Spleen (tissue), 11 donors: ENCODE results near the gene ZNF785. TPM values are rescaled to one million over a fixed set of nuclear protein-coding genes. Genes with fewer than 3 reads are reported as not detected.

Source experiments
- DNase-seq: peaks from one replicate; pipeline ENCODE4 v3.0.0-alpha.2; 2020
- H3K27ac ChIP-seq, 8 donors: fragments of 200-600 bp; sonication (generic) in 7 of 8; 1 replicate in 4 of 8; 2 replicates in 4 of 8; pipeline versions ENCODE4 v1.5.0 to v1.8.0; 2016 to 2021; ENCODE audit warnings: inconsistent platforms in 4 of 8, mild to moderate bottlenecking in 4 of 8, moderate library complexity in 1 of 8
- H3K27me3 ChIP-seq, 7 donors: fragments of 200-600 bp; sonication (generic) in 6 of 7; replicated peaks in 1 of 7; 1 replicate in 4 of 7; 2 replicates in 3 of 7; pipeline versions ENCODE4 v1.5.0 to v1.8.0; 2016 to 2021; ENCODE audit warnings: inconsistent platforms in 3 of 7, mild to moderate bottlenecking in 1 of 7
- H3K36me3 ChIP-seq, 6 donors: fragments of 200-600 bp; sonication (generic) in 5 of 6; 1 replicate in 4 of 6; 2 replicates in 2 of 6; pipeline versions ENCODE4 v1.5.0 to v1.8.0; 2016 to 2021; ENCODE audit warnings: inconsistent platforms in 2 of 6
- H3K4me1 ChIP-seq, 6 donors: fragments of 200-600 bp; sonication (generic) in 5 of 6; 1 replicate in 3 of 6; 2 replicates in 3 of 6; pipeline versions ENCODE4 v1.5.0 to v1.8.0; 2016 to 2021; ENCODE audit warnings: inconsistent platforms in 3 of 6
- H3K4me3 ChIP-seq, 8 donors: fragments of 200-600 bp; sonication (generic) in 7 of 8; 1 replicate in 4 of 8; 2 replicates in 4 of 8; pipeline versions ENCODE4 v1.5.0 to v1.8.0; 2016 to 2021; ENCODE audit warnings: inconsistent platforms in 4 of 8, mild to moderate bottlenecking in 4 of 8, moderate library complexity in 2 of 8
- H3K9me3 ChIP-seq, 8 donors: fragments of 200-600 bp; sonication (generic) in 7 of 8; 1 replicate in 4 of 8; 2 replicates in 4 of 8; pipeline versions ENCODE4 v1.5.0 to v1.8.0; 2016 to 2021; ENCODE audit warnings: inconsistent platforms in 4 of 8
- CTCF ChIP-seq, 11 experiments: fragments of 200-600 bp in 7 of 11; fragments of 450-650 bp in 4 of 11; sonication (generic) in 4 of 11; IDR thresholded peaks in 8 of 11; conservative IDR thresholded peaks in 3 of 11; 1 replicate in 7 of 11; 2 replicates in 4 of 11; pipeline versions ENCODE4 v1.4.0 to v1.8.0; 2016 to 2021; ENCODE audit warnings: antibody characterized with exemption in 11 of 11, inconsistent platforms in 4 of 11, mild to moderate bottlenecking in 1 of 11
- POLR2A ChIP-seq, 3 donors: fragments of 450-650 bp; IDR thresholded peaks; one replicate each; pipeline ENCODE4 v1.5.1; 2017; ENCODE audit warnings: antibody characterized with exemption in 3 of 3, mild to moderate bottlenecking in 1 of 3
- POLR2AphosphoS5 ChIP-seq, 3 donors: sonication (generic); formaldehyde crosslinking; IDR thresholded peaks; one replicate each; pipeline ENCODE4 v1.5.1; 2017; ENCODE audit warnings: antibody characterized with exemption in 3 of 3
- WGBS, 5 donors: extraction: QIAGEN DNeasy Blood & Tissue Kit in 3 of 5; methylation state at CpG; one replicate each; pipeline versions ENCODE4 v1.1.5 to v1.1.7; 2013 to 2018; 5-methylcytosine and 5-hydroxymethylcytosine counted together
- intact Hi-C: fragments of 100-400 bp; cut with DNase I; formaldehyde crosslinking; loops from one replicate; pipeline ENCODE4 v1.15.0; 2023; ENCODE audit warnings: low total_unique reads
- polyA plus RNA-seq, 3 donors: library from polyadenylated mRNA; stranded (reverse); fragments of 200-250 nt; gene quantifications; one replicate each; pipeline ENCODE4 v1.2.1, GENCODE V29; 2013
- total RNA-seq, 7 donors: library from RNA; depleted of rRNA in 3 of 7; stranded (reverse); fragments of >200 nt in 3 of 7; fragmentation: NEBNext Ultra II Directional in 4 of 7; extraction: Animal tissue kit (Norgen Biotek cat#: 25700) in 4 of 7; gene quantifications; one replicate each; pipeline versions ENCODE4 v1.1.0 to v1.2.1, GENCODE V29; 2016 to 2021
- donor health status: healthy with polysubstance abuse.
- donor health status: DM: no; HTN: no; CAD: no; lungs with moderate emphysema.
- donor health status: DM: no; HTN: no; CAD: no.
- donor health status: Bipolar disorder and iron deficiency.
- donor health status: healthy.
- donor health status: DM: no; HTN: no; CAD: no.
- donor health status: DM: yes; HTN: yes; CAD: no.

ZNF785 gene
- total and polyA plus RNA-seq, 10 donors, result 3.1 to 22.1 (median 17.3) TPM

- no peaks in the 10 kb centered on the region for H3K9me3 ChIP-seq
- H3K4me3 ChIP-seq, result peak within 1 kb of the TSS; percentile 62 to 85 (median 74)
- TF ChIP-seq CTCF (IDR thresholded peaks at IDR 0.05 in 8 of 11, conservative IDR thresholded peaks at IDR 0.05 in 3 of 11), result peak in 3 of 11 experiments; percentile 5 to 21 (median 15)
- peak; percentile 93 to 95 (median 94) for TF ChIP-seq POLR2AphosphoS5 (IDR thresholded peaks at IDR 0.05)
- peak; percentile 20 to 72 (median 45) for TF ChIP-seq POLR2A (IDR thresholded peaks at IDR 0.05)
- peak; percentile 97 for DNase-seq
- H3K36me3 ChIP-seq, result peaks cover 0 to 31% (median 20%) of the 10 kb centered on the region in 6 donors
- H3K27me3 ChIP-seq, result no peaks in the 10 kb centered on the region
- peaks cover 7 to 65% (median 32%) of the 10 kb centered on the region in 6 donors for H3K4me1 ChIP-seq
- H3K27ac ChIP-seq, result peak within 1 kb of the TSS; percentile 86 to 96 (median 96)
- intact Hi-C loops, result no loop called here
- WGBS, 5 donors, result 0 to 1% (median 0%) methylated on average over 15 to 70 of the region's 70 CpGs
These were observed 51.0 kb downstream of the ZNF785 start, which contains the start of gene ZNF747 for GRCh38 chr16:30534368-30535105. TSS of gene ZNF747 (minus strand) at chr16:30534858. CDS start at chr16:30534679, 179 bp downstream.

- Histone ChIP-seq H3K36me3 (peaks cover 0 to 31% (median 20%) of the 10 kb centered on the region in 6 donors), H3K9me3 (no peaks in the 10 kb centered on the region), H3K4me1 (peaks cover 7 to 72% (median 34%) of the 10 kb centered on the region in 6 donors), H3K27ac (peak overlapping the region; percentile 86 to 96 (median 96)), H3K4me3 (peak overlapping the region; percentile 62 to 85 (median 74)), H3K27me3 (no peaks in the 10 kb centered on the region)
- DNase-seq, result peak; percentile 77
- WGBS, 5 donors, result 12 to 26% (median 18%) methylated on average over 19 to 29 of the region's 29 CpGs
- intact Hi-C loops, result no loop called here
- TF ChIP-seq POLR2AphosphoS5 (IDR thresholded peaks at IDR 0.05), result no peak
- no peak for TF ChIP-seq CTCF (IDR thresholded peaks at IDR 0.05 in 8 of 11, conservative IDR thresholded peaks at IDR 0.05 in 3 of 11)
These were observed 51.6 kb downstream of the ZNF785 start for GRCh38 chr16:30533748-30534367.

- intact Hi-C loops, result no loop called here
- Histone ChIP-seq H3K4me3 (peak overlapping the region in 3 of 8 donors; percentile 64 to 85 (median 81)), H3K4me1 (peaks cover 7 to 79% (median 41%) of the 10 kb centered on the region in 6 donors), H3K27ac (peak overlapping the region in 5 of 8 donors; percentile 95 to 96 (median 96)), H3K27me3 (no peaks in the 10 kb centered on the region), H3K36me3 (peaks cover 0 to 31% (median 20%) of the 10 kb centered on the region in 6 donors), H3K9me3 (no peaks in the 10 kb centered on the region)
- TF ChIP-seq CTCF (IDR thresholded peaks at IDR 0.05 in 8 of 11, conservative IDR thresholded peaks at IDR 0.05 in 3 of 11) (no peak), POLR2AphosphoS5 (IDR thresholded peaks at IDR 0.05) (no peak), POLR2A (IDR thresholded peaks at IDR 0.05) (no peak)
- no peak for DNase-seq
- 78 to 95% (median 83%) methylated on average over 11 of the region's 11 CpGs for WGBS, 5 donors
These were observed 52.4 kb downstream of the ZNF785 start for GRCh38 chr16:30533146-30533522.
